KG1 (cell line): ENCODE results near the gene MLX.

Experiments used
- DNase-seq: peaks from one replicate; lab custom pipeline; 2025; lab: John Stamatoyannopoulos, UW

Gene MLX, protein sequence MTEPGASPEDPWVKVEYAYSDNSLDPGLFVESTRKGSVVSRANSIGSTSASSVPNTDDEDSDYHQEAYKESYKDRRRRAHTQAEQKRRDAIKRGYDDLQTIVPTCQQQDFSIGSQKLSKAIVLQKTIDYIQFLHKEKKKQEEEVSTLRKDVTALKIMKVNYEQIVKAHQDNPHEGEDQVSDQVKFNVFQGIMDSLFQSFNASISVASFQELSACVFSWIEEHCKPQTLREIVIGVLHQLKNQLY

DNA sequence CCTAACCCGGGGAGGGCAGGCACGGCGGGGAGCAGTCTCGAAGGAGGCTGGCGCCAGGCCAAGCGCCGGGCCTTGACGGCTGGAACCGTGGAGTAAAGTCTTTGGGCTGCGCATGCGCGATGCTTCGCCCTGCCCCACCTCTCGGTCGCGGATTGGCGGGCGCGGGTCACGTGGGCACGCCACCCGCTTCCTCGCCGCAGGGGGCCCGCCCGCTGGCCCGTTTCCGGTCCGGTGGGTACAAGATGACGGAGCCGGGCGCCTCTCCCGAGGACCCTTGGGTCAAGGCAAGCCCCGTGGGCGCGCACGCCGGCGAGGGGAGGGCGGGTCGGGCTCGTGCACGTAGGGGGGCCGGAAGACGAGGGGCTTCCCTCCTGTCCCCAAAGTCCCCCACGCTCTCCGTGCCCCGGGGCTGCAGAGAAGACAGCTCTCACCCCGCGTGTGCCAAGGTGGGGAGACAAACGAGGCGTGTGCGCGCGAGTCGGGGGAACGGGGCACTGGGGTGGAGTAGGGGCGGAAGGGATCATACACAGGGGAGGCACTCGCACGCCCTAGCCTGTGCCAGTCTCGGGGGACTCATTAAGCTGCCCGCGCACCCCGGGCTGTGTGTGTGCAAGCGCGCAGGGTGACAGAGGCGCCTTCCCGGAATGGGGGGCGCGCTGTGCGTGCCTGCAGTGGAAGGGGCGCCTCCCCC lies at the start of gene MLX:
MLX (plus strand) TSS at position 218 of the 691 bp plus-strand sequence; CDS start at position 243, 25 bp downstream.
- peak; percentile 86 for DNase-seq

DNA sequence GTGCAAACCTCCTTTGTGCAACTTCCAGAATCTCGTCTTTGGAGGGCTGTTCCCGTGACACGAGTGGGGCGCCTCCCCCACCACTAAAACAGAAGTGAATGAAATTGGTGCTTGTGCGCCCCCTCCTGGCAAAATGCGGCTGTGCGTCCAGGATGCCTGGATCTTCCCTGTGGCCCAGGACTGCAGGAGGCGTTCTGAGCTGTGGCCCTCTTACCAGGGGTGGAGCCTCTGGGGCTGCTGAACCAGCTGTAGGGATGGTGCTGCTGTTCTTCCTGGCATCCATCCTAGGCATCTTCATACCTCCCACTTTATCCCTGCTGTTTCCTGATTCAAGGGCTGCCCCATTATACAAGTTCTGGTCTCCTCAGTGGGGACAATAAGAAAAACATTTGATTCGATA lies 49.4 kb upstream of the MLX start:
- DNase-seq: peak; percentile 73

DNA sequence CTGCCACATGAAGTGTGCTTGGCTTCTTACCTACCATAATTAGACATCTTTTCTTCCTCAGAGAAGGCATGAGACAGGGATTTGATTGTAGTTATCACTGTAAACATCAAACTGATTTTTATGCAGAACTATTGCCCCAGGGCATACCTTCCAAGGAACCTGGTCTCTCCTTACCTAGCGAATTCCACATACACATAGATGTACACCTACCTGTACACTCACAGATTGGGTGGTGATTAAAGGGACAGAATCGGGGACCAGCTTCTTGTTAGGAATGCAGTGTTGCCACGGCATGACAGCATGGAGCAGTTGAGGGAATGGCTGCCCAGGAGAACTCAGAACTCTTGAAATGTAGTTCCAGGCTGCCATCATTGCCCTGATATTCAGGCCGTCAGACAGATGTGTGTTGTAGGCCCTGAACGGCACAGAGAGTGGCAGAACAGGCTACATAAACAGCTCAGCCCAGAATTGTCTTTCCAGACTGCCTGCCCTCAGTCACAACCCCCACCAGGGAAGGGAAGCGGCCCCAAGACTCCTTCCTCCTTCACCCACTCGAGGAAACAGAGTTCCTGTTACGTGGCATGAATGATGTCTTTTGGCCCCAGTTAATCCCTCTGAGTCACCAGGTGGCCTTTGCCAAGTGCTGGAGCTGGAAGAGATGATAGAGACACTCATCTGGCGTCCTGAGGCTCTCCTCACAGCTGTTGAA lies 48.7 kb upstream of the MLX start:
- peak; percentile 37 for DNase-seq

DNA sequence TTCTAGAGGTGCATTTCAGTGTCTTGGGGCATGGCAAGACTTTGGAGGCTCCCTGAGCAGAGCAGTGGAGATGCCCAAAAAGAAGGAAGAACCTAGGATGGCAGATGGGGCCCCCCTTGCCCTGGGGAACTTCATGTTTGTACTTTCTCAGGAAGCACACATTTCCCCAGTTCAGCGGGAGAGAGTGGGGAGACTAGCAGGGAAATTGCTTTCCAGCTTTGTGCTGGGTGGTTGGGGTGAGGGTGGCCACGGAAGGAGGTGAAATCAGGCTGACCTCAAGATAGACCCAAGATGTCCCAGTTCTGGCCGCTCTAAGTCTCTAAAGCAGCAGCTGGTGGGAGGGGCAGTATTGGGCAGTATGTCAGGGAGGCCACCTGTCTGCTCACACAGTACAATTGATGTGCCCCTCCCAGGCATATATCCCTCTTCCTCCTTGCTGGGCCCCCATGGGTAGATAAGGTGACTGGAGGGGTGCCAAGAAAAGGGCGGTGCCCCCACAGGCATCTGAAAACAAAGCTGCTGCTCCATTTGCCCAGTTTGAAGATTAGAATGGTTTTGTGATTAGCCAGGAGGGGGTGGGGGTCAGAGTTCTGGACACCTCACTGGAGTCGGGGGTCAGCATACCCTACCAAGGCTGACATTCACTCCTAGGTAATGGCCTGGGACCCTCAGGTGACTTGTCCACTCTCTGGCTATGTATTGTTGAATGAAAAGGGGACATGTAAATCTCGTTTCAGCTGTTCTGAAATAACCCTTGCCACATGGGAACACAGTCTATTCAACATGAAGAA lies 48.0 kb upstream of the MLX start:
- no peak for DNase-seq

DNA sequence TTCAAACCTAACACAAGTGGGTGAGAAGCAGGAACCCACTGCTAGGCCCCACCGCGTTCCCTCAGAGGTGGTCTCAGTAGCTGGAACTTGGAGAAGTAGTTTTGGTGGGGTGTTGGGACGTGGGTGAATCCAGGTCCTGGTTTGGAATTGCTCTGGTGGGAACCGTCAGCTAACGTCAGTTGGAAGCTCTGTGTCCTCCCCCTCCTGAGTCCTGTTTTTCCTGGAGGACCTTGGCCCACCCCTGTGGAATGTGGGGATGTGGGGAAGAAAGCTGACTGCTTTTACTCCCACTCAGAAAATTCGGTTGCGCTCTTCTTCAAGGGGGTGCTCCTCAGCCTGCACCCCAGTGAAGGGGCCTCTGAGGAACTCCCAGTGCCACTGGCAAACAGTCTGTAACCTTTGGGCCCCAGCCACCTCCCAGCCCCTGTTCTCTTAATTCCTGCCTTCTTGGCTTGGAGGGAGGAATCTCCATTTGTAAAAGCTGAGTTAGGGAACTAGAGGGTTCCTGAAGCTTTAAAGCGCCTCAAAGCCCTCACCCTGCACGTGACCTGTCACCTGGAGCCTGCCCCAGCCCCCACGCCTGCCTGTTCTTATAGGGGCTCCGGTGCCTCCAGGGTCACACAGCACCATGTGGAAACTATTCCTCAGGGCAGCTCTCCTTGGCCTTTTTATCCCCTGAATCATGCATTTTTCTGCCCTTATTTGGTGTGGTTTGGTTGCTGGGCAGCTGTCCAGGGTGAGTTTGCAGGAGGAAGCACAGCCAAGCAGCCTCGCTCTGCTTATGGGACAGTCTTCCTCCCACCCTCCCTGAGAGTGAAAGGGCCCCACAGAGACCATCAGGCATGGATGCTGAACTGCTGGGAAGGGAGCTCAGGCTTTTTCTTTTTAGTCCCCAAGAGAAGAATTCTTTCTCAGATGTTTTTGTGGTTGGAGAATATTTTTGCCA lies 47.1 kb upstream of the MLX start:
- DNase-seq: no peak

DNA sequence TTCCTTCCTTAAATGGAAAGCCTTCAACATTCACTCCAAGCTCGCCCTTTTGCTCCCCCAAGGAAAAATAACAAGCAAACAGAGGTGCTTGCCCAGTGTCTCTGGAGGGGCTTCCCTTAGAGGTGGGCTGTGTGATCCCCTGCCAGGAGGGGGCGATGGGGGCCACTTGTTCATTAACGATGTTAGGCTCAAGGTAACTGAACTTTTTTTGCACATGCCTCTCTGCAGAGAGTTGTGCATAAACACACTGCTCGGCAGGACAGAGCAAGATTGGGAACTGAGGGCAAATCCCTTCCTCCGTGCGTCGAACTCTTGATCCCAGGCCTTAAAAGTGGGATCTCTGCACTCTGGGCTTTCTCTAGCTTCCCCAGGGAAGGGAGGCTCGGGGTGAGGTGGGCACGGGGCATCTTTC lies 46.4 kb upstream of the MLX start:
- DNase-seq: no peak

DNA sequence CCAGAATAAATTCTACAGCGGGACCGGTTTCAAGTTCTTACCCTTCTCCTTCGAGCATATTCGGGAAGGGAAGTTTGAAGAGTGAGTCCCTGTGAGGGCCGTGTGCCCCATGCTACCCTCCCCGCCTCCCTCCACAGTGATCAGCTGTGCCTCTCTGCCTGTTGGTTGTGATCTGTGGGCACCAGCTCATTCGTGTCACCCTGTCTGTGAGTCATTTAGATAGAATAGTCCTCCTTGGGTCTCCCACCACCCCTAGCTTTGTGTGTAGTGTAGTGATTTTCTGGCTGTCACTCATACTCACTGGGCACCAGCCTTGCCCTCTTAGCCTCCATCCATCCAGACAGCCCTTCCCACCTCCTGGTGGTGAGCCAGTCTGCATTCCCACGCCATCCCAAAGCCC lies 45.9 kb upstream of the MLX start:
- no peak for DNase-seq

DNA sequence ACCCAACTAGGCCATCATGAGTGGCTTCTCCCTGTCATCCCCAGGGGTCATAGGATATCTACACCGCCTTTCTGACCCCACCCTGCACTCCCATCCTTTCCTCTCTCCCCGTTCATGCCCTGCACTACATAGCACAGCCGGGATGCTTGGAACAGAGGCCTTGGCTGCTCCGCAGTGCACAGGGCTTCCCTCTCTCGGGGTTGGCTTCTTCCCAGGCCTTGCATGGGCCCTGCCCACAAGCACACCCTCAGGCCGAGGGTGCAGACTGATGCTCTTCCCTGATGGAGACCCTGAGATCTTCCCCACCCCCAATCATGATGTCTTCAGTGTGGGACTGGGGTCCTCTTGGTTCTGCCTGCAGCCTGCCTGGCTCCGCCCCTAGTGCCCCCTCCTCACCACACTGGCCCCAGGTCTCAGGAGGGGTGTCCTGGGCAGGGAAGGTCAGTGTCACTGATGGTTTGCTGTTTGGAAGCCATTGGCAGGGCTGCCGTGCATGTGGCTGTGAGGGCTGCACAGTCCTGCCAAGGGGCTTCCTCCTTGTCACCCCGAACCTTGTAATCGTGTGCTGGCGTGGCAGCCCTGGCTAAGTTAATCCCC lies 45.1 kb upstream of the MLX start:
- no peak for DNase-seq

DNA sequence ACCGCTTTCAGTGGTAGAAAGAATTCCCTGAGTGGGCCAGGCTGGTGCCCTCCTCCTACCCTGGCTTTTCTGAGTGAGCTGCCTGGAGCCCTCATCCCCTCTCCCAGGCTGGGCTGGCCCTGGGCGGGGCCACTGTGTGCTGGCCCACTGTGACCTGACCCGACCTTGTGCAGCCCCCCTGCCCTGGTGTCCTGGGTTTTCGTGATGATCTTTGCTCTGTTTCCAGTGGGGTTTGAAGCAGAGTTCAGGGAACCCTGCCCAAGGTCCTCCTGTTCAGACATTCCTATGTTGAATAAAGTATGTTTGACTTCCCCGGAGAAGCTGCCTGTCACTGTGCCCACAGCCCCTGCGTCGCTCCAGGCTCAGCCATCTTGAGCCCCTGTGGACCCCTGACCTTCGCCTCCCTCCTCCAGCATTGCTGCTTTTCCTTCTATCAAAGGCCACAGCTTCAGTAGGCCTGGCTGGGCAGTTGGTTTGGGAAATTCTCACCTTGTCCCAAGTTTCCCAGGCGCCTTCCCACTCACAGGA lies 44.6 kb upstream of the MLX start:
- DNase-seq: no peak

DNA sequence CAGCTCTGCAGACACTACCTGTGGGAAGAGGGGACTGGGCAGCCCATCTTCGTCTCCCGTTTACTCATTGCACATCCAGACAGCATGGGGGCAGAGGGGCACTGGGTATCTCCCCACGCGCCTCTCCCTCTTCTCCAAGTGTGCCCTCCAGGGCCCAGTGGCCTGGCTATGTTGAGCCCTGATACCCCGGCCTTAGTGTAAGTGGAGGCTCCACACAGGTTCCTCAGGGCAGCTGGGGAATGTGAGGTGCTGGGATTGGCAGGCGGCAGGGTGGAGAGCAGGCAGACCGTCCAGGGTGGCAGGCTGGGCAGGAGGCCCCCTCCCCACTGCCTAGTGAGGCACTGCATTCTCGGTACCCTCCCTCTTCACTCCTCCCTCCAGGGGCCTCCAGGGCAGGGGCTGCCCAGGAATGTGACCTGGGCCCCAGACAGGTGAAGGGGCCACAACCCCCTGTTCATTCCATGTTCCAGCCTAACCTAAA lies 44.1 kb upstream of the MLX start:
- DNase-seq: no peak

DNA sequence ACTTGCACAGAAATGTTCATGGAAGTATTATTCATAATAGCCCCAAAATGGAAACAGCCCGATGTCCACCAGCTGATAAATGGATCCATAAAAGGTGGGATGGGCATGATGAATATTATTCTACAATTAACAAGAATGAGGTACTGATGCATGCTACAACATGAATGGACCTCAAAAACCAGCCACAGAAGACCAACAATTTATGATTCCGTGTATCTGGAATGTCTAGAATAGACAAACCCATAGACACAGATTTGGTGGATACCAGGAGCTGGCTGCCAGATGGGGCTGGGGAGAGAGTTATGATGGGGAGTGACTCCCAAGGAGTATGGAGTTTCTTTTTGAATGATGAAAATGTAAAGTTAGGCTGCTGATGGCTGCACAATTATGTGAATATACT lies 41.7 kb upstream of the MLX start:
- DNase-seq: no peak

DNA sequence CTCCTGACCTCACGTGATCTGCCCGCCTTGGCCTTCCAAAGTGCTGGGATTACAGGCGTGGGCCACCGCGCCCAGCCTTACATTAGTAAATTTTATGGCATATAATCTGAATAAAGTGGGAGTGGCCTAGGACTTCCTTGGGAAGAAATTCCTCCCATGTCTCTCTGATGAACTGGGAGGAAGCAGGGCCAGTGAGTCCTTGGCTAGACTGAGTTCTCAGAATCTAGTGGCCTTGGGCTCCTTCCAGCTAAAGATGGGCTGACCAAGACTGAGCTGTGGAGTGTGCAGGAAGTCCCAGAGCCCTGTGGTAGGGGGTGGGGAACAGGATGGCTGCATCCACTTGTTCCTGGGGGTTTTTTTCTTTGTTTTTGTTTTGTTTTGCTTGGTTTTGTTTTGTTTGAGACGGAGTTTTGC lies 40.9 kb upstream of the MLX start:
- DNase-seq: no peak

DNA sequence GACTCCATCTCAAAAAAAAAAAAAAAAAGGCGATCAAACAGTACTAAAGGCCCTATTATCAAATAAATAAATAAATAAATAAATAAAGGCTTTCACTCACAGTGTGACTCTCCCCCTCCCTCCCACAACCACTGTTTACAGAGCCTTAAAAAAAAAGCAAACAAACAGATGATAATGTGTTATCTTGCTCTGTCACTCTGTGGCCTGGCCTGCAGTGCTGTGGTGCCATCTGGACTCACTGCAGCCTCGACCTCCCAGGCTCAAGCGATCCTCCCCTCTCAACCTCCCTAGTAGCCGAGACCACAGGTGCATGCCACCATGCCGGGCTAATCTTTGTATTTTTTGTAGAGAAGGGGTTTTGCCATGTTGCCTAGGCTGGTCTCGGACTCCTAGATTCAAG lies 39.0 kb upstream of the MLX start:
- no peak for DNase-seq

DNA sequence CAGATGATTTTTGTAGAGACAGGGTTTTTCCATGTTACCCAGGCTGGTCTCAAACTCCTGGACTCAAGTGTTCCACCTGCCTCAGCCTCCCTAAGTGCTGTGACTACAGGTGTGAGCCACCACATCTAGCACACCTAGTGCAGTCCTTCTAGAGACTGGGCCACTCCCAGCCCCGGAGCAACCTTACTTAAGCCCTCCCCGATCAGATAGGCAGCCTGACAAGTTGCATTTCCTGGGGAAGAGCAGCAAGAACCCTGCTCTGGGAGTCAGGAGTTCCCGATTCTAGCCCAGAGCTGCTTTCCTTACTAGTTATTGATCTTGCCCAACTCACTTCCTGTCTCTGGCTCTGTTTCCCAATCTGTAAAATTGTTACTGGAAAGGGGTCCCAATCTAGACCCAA lies 37.8 kb upstream of the MLX start:
- DNase-seq: no peak

DNA sequence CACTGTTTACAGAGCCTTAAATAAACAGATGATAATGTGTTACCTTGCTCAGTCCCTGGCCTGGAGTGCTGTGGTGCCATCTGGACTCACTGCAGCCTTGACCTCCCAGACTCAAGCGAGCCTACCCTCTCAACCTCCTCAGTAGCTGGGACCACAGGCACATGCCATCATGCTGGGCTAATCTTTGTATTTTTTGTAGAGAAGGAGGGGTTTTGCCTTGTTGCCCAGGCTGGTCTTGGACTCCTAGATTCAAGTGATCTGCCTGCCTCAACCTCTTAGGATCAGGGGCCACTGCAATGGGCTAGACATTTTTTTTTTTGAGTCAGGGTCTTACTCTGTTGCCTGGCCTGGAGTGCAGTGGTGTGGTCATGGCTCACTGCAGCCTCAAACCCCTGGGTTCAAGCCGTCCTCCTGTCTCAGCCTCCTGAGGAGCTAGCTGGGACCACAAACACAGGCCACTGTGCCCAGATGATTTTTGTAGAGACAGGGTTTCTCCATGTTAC lies 35.9 kb upstream of the MLX start:
- DNase-seq: peak; percentile 10

DNA sequence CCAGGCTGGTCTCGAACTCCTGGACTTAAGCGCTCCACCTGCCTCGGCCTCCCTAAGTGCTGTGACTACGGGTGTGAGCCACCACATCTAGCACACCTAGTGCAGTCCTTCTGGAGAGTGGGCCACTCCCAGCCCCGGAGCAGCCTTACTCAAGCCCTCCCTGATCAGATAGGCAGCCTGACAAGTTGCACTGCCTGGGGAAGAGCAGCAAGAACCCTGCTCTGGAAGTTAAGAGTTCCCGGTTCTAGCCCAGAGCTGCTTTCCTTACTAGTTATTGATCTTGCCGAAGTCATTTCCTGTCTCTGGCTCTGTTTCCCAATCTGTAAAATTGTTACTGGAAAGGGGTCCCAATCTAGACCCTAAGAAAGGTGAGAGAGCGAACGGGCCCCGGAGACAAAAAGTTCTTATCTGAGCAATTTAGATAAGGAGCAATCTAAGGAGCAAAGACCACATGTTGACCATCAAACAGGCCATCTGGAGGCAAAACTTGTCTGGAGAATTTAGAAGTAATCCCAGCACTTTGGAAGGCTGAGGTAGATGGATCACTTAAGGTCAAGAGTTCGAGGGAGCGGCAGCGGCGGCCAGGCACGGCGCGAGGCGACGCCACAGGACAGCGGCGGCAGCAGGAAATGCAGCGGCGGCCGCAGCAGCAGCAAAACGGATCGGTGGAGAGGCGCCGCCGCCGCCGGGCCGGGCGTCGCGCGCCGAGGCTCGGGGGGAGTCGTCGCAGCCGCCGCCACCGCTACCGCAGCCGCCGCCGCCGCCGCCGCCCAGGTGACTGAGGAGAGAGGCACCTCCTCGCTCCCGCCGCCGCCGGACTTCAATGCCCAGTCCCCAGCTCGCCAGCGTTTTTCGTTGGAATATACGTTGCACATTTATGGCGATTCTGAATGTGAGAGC lies 35.2 kb upstream of the MLX start:
- peak; percentile 52 for DNase-seq

DNA sequence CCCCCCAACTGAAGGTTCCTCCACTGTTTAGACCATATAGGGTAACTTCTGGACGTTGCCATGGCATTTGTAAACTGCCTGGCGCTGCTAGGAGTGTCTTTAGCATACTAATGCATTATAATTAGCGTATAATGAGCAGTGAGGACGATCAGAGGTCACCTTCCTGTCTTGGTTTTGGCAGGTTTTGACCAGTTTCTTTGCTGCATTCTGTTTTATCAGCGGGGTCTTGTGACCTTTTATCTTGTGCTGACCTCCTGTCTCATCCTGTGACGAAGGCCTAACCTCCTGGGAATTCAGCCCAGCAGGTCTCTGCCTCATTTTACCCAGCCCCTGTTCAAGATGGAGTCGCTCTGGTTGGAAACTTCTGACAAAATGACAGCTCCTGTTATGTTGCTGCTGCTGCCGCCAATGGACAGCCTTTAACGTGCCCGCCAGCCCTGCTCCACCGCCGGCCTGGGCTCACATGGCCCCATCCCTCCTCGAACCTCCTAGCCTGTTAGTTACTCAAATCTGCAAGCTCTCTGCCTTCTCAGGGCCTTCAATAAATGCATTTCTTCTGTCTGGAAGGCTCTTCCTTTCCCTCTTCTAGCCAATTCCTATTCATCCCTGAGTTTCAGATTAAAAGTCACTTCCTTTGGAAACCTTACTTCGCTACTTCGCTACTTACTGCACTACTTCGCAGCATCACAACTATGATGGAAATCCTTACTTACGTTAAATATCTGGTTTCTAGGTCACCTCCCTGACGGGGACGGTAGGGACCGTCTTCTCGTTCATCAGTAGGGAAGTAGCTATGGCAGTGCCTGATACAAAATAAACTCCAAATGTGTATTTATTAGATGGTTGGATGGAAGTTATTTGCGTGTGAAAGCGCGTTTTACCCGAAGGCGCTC lies 31.5 kb upstream of the MLX start:
- DNase-seq: no peak

DNA sequence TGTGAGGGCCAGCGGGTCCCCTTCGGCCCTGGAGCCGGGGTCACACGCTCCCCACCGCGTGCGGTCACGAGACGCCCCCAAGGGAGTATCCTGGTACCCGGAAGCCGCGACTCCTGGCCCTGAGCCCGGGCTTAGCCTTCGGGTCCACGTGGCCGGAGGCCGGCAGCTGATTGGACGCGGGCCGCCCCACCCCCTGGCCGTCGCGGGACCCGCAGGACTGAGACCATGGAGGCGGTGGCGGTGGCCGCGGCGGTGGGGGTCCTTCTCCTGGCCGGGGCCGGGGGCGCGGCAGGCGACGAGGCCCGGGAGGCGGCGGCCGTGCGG lies 30.9 kb upstream of the MLX start, which contains the start of gene NAGLU:
NAGLU (plus strand) TSS at position 194 of the 324 bp plus-strand sequence; CDS start at position 226, 32 bp downstream.
- DNase-seq: peak; percentile 66
